ENCODE measurements around the gene MVB12B. TPM values are rescaled to one million over a fixed set of nuclear protein-coding genes. Genes with fewer than 3 reads are reported as not detected.

Gene MVB12B
- polyA plus RNA-seq, 1 experiment: 4.4 TPM

DNA sequence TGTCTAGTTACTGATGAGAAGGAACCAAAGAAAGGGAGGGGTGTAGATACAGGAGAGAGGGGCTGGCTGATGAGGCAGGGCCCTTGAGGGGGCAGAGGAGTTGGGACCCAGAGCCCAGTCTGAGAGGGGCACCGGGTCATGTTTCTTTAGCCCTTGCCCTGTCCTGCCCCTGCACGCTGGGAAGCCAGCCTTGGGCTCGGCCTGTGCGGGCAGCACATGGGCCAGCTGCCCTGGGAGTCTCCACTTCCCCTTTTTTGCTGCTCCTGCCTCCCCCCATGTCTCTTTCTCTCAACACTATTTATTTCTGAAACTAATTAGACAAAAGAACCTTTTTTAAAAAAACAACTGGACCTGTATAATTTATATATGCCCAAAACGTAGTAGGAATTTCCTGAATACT is 20.5 kb downstream of the MVB12B start:
- ChIA-PET POLR2A (no interaction called here), CTCF (no interaction called here)
- Histone ChIP-seq H3K27me3 (ENCODE audit: control insufficient read depth, insufficient read depth, low read length) (no peaks in the 10 kb centered on the region), H3K27ac (ENCODE audit: low read depth, low read length) (no peak overlapping the region), H3K4me3 (ENCODE audit: low read depth, low read length) (no peak overlapping the region), H3K9me3 (ENCODE audit: control insufficient read depth, insufficient read depth, low read length) (no peaks in the 10 kb centered on the region; the same call in 1 of the 2 replicates)
- no peak for TF ChIP-seq CTCF (IDR thresholded peaks at IDR 0.05; ENCODE audit: low read depth, low read length)
- no peak for DNase-seq (ENCODE audit: low read depth, low spot score)

- no peak overlapping the region for H3K27ac ChIP-seq (ENCODE audit: low read depth, low read length)
- H3K9me3 ChIP-seq (ENCODE audit: control insufficient read depth, insufficient read depth, low read length): no peaks in the 10 kb centered on the region; the same call in 1 of the 2 replicates
- no peak for TF ChIP-seq CTCF (IDR thresholded peaks at IDR 0.05; ENCODE audit: low read depth, low read length)
- no peaks in the 10 kb centered on the region for H3K27me3 ChIP-seq (ENCODE audit: control insufficient read depth, insufficient read depth, low read length)
- DNase-seq (ENCODE audit: low read depth, low spot score): no peak
- ChIA-PET POLR2A (no interaction called here), CTCF (no interaction called here)
- no peak overlapping the region for H3K4me3 ChIP-seq (ENCODE audit: low read depth, low read length)
Measured at GRCh38 chr9:126347911-126348760, 21.5 kb downstream of the MVB12B start.

DNA sequence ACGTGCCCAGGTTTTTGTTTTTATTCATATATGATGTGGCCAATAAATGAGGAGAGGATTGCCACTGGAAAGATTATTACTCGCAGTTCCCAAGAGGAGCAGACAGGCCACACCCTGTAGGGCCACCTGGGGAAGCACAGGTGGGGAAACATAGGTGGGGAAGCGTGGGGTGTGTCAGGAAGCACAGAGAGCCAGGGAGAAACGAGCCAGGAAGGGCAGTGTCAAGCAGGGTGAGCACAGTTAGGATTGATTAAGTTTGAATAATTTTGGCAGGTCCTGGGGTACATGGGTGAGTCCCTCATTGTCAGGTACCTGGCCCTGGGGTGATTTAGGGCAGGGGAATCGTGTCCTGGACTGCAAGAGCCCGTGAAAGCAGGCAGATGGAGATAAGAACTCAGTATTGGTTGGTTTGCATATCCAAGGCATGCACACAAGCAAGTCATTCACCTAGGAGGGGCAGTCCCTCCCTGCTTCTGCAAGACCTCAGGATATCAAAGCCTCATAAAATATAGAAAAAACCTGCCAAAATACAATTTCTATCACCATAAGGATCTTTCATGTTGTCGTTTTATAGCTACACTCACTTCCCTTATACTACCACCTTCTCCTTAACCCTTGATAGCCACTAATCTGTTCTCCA is 22.4 kb downstream of the MVB12B start:
- Histone ChIP-seq H3K27me3 (ENCODE audit: control insufficient read depth, insufficient read depth, low read length) (no peaks in the 10 kb centered on the region), H3K4me3 (ENCODE audit: low read depth, low read length) (no peak overlapping the region), H3K9me3 (ENCODE audit: control insufficient read depth, insufficient read depth, low read length) (no peaks in the 10 kb centered on the region; the same call in 1 of the 2 replicates), H3K27ac (ENCODE audit: low read depth, low read length) (no peak overlapping the region)
- no peak for TF ChIP-seq CTCF (IDR thresholded peaks at IDR 0.05; ENCODE audit: low read depth, low read length)
- CTCF ChIA-PET: interaction anchor here (0.8 kb wide), 1 partner anchor 7 kb away, joined by 3 read pairs; no protein-coding TSS in a partner anchor
- no peak for DNase-seq (ENCODE audit: low read depth, low spot score)
- POLR2A ChIA-PET: no interaction called here

GRCh38 chr9:126354887-126355770 is 28.5 kb downstream of the MVB12B start:
- Histone ChIP-seq H3K9me3 (ENCODE audit: control insufficient read depth, insufficient read depth, low read length) (no peaks in the 10 kb centered on the region), H3K27ac (ENCODE audit: low read depth, low read length) (no peak overlapping the region), H3K4me3 (ENCODE audit: low read depth, low read length) (no peak overlapping the region), H3K27me3 (ENCODE audit: control insufficient read depth, insufficient read depth, low read length) (no peaks in the 10 kb centered on the region)
- POLR2A ChIA-PET: no interaction called here
- no peak for DNase-seq (ENCODE audit: low read depth, low spot score)
- CTCF ChIA-PET: interaction anchor here (0.8 kb wide), 1 partner anchor 15 kb away, joined by 3 read pairs; no protein-coding TSS in a partner anchor
- TF ChIP-seq CTCF (IDR thresholded peaks at IDR 0.05; ENCODE audit: low read depth, low read length): no peak

Measured in AG04450 (cell line).